ENCODE data around the gene N4BP2L2. TPM values are rescaled to one million over a fixed set of nuclear protein-coding genes. Genes with fewer than 3 reads are reported as not detected.
A peak's percentile ranks its signal among the peaks of the same experiment; 100 is the strongest.

The N4BP2L2 gene
- total and polyA plus RNA-seq, 2 experiments from 2014 or later, result 63.1 to 160 TPM

DNA sequence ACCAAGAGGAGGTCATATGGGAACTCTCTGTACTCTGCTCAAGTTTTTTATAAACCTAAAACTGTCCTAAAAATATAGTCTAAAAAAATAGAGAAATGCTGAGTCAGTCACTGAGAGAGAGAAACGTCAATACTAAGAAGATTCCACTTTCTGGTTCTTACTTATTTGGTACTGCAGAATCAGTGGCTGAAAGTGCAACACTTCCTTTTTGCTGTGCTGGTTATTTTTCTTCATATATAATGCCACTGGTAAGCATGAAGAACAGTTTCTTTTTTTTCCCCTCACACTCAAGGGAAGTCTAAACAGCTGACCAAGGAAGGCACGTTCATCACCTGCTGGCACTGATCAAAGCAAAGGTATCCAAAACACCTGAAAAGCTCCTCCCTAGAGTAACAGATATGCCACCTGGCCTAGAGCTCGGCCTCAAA, 66.4 kb downstream of the N4BP2L2 start:
- ATAC-seq (no peak), DNase-seq (ENCODE audit: low spot score) (no peak)
- Histone ChIP-seq H3F3A (replicated peaks; ENCODE audit: low read depth) (no peaks in the 10 kb centered on the region), H4K20me1 (replicated peaks; ENCODE audit: insufficient read depth) (no peaks in the 10 kb centered on the region), H3K27me3 (ENCODE audit: insufficient read depth) (no peaks in the 10 kb centered on the region), H3K4me2 (no peak overlapping the region), H3K27ac (ENCODE audit: low read depth) (no peak overlapping the region), H3K36me3 (ENCODE audit: insufficient read depth) (no peaks in the 10 kb centered on the region), H3K4me1 (ENCODE audit: insufficient read depth) (no peaks in the 10 kb centered on the region), H3K4me3 (no peak overlapping the region), H3K9me2 (ENCODE audit: insufficient read depth) (no peaks in the 10 kb centered on the region), H2AFZ (no peak overlapping the region), H3K79me2 (replicated peaks; ENCODE audit: insufficient read depth) (no peaks in the 10 kb centered on the region)
- H3K27ac Mint-ChIP-seq, result peak overlapping the region; percentile 18; the same call in 1 of the 2 replicates
- no peaks in the 10 kb centered on the region; the same call in 1 of the 3 replicates for H3K4me1 Mint-ChIP-seq
- H3K36me3 Mint-ChIP-seq (ENCODE audit: low read depth), result no peaks in the 10 kb centered on the region; the same call in 2 of the 3 replicates
- H3K9me3 Mint-ChIP-seq, result no peaks in the 10 kb centered on the region
- TF ChIP-seq, protein P1, sequence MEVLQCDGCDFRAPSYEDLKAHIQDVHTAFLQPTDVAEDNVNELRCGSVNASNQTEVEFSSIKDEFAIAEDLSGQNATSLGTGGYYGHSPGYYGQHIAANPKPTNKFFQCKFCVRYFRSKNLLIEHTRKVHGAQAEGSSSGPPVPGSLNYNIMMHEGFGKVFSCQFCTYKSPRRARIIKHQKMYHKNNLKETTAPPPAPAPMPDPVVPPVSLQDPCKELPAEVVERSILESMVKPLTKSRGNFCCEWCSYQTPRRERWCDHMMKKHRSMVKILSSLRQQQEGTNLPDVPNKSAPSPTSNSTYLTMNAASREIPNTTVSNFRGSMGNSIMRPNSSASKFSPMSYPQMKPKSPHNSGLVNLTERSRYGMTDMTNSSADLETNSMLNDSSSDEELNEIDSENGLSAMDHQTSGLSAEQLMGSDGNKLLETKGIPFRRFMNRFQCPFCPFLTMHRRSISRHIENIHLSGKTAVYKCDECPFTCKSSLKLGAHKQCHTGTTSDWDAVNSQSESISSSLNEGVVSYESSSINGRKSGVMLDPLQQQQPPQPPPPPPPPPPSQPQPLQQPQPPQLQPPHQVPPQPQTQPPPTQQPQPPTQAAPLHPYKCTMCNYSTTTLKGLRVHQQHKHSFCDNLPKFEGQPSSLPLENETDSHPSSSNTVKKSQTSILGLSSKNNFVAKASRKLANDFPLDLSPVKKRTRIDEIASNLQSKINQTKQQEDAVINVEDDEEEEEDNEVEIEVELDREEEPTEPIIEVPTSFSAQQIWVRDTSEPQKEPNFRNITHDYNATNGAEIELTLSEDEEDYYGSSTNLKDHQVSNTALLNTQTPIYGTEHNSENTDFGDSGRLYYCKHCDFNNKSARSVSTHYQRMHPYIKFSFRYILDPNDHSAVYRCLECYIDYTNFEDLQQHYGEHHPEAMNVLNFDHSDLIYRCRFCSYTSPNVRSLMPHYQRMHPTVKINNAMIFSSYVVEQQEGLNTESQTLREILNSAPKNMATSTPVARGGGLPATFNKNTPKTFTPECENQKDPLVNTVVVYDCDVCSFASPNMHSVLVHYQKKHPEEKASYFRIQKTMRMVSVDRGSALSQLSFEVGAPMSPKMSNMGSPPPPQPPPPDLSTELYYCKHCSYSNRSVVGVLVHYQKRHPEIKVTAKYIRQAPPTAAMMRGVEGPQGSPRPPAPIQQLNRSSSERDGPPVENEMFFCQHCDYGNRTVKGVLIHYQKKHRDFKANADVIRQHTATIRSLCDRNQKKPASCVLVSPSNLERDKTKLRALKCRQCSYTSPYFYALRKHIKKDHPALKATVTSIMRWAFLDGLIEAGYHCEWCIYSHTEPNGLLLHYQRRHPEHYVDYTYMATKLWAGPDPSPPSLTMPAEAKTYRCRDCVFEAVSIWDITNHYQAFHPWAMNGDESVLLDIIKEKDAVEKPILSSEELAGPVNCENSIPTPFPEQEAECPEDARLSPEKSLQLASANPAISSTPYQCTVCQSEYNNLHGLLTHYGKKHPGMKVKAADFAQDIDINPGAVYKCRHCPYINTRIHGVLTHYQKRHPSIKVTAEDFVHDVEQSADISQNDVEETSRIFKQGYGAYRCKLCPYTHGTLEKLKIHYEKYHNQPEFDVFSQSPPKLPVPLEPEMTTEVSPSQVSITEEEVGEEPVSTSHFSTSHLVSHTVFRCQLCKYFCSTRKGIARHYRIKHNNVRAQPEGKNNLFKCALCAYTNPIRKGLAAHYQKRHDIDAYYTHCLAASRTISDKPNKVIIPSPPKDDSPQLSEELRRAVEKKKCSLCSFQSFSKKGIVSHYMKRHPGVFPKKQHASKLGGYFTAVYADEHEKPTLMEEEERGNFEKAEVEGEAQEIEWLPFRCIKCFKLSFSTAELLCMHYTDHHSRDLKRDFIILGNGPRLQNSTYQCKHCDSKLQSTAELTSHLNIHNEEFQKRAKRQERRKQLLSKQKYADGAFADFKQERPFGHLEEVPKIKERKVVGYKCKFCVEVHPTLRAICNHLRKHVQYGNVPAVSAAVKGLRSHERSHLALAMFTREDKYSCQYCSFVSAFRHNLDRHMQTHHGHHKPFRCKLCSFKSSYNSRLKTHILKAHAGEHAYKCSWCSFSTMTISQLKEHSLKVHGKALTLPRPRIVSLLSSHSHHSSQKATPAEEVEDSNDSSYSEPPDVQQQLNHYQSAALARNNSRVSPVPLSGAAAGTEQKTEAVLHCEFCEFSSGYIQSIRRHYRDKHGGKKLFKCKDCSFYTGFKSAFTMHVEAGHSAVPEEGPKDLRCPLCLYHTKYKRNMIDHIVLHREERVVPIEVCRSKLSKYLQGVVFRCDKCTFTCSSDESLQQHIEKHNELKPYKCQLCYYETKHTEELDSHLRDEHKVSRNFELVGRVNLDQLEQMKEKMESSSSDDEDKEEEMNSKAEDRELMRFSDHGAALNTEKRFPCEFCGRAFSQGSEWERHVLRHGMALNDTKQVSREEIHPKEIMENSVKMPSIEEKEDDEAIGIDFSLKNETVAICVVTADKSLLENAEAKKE (CRISPR knock-in tag; IDR thresholded peaks at IDR 0.05), result no peak
- H3K27me3 Mint-ChIP-seq (ENCODE audit: insufficient read depth, low read depth, poor library complexity), result peaks cover 5% of the 10 kb centered on the region
- no peak overlapping the region for H3K4me3 Mint-ChIP-seq

DNA sequence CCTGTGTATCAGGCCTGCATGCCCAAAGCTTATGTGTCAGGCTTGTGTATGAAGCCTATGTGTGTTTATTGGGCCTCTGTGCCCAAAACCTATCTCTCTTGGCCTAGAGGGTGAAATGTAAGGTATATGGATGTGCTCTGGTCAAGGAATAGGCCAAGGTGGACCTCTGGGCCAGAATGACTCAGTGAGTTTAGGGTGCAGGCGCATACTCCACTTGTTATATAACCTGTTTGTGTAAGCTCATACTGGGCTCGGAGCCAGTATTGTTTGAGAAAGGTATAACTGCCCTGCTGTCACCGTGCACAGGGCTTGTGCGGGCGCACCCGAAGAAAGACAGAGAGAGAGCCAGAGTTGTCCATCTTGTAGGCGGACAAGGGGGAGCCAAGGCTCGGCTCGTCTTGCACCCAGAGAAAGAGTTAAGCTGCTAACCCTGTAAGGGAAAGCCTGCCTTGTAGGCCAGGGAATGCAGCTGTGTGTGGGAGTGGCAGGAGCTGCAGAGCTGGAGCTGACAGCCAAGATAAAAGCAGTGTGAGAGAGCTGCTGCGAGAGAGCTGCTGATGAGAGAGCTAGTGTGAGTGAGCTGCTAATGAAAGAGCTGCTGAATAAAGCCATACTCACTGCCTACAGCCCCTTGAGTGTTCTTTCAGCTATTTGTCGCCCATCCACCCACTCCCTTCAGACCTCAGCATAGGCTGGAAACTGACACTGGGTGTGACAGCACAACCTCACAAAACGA, 67.2 kb downstream of the N4BP2L2 start:
- no peak overlapping the region for H3K4me3 Mint-ChIP-seq
- Histone ChIP-seq H3K79me2 (replicated peaks; ENCODE audit: insufficient read depth) (no peaks in the 10 kb centered on the region), H3K4me3 (no peak overlapping the region), H3K9me2 (ENCODE audit: insufficient read depth) (no peaks in the 10 kb centered on the region), H2AFZ (no peak overlapping the region), H3K36me3 (ENCODE audit: insufficient read depth) (no peaks in the 10 kb centered on the region), H3K27ac (ENCODE audit: low read depth) (no peak overlapping the region), H3F3A (replicated peaks; ENCODE audit: low read depth) (no peaks in the 10 kb centered on the region), H3K4me1 (ENCODE audit: insufficient read depth) (no peaks in the 10 kb centered on the region), H3K4me2 (no peak overlapping the region), H4K20me1 (replicated peaks; ENCODE audit: insufficient read depth) (no peaks in the 10 kb centered on the region), H3K27me3 (ENCODE audit: insufficient read depth) (no peaks in the 10 kb centered on the region)
- DNase-seq (ENCODE audit: low spot score) (no peak), ATAC-seq (peak; percentile 36; the same call in 2 of the 3 replicates)
- no peaks in the 10 kb centered on the region for H3K9me3 Mint-ChIP-seq
- peaks cover 5% of the 10 kb centered on the region for H3K27me3 Mint-ChIP-seq (ENCODE audit: insufficient read depth, low read depth, poor library complexity)
- peak overlapping the region; percentile 73 for H3K27ac Mint-ChIP-seq
- no peaks in the 10 kb centered on the region; the same call in 2 of the 3 replicates for H3K36me3 Mint-ChIP-seq (ENCODE audit: low read depth)
- no peaks in the 10 kb centered on the region; the same call in 1 of the 3 replicates for H3K4me1 Mint-ChIP-seq
- no peak for TF ChIP-seq ZNF114 (CRISPR knock-in tag; IDR thresholded peaks at IDR 0.05)
- TF ChIP-seq, protein P1 (CRISPR knock-in tag; IDR thresholded peaks at IDR 0.05), result no peak
- TF ChIP-seq, protein P2, sequence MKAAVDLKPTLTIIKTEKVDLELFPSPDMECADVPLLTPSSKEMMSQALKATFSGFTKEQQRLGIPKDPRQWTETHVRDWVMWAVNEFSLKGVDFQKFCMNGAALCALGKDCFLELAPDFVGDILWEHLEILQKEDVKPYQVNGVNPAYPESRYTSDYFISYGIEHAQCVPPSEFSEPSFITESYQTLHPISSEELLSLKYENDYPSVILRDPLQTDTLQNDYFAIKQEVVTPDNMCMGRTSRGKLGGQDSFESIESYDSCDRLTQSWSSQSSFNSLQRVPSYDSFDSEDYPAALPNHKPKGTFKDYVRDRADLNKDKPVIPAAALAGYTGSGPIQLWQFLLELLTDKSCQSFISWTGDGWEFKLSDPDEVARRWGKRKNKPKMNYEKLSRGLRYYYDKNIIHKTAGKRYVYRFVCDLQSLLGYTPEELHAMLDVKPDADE (IDR thresholded peaks at IDR 0.05), result no peak

Measured in GM23338 (cell line).